HepG2 (cell line): ENCODE measurements around the gene MYBPC3. TPM values are rescaled to one million over a fixed set of nuclear protein-coding genes. Genes with fewer than 3 reads are reported as not detected.

Experiments
- ATAC-seq: fragments of 200-7000 bp; cut with Tn5 transposase; 3 replicates; pipeline ENCODE4 v1.9.1; 2020; ENCODE audit warnings: mild to moderate bottlenecking, moderate library complexity
- BruUV-seq: library from RNA; stranded (reverse); fragments of 400-500 nt; replicated peaks from 2 replicates; lab custom pipeline; 2021; lab: Mats Ljungman, UMichigan
- CTCF ChIA-PET: fragments of 300-600 bp; formaldehyde crosslinking; extraction: SDS; loops from one replicate; lab custom pipeline; 2021; ENCODE audit warnings: low total read pairs, inconsistent platforms, low intra/inter-chr PET ratio; lab: Yijun Ruan, JAX
- POLR2A ChIA-PET: fragments of 350-600 bp; sonication (Branson Sonifier 250); formaldehyde crosslinking; loops from one replicate; lab custom pipeline; 2020; ENCODE audit warnings: antibody characterized with exemption, inconsistent platforms; lab: Yijun Ruan, JAX
- DNase-seq: peaks from one replicate; pipeline ENCODE4 v3.0.0-alpha.2; 2015; ENCODE audit warnings: low spot score
- FAIRE-seq: peaks from 3 replicates; lab custom pipeline; 2011; peaks lifted over from hg19 to GRCh38; lab: Jason Lieb, UNC
- H2AFZ ChIP-seq: one replicate; pipeline ENCODE4 v1.6.1; 2011; ENCODE audit warnings: low read length, inconsistent platforms
- H3K27ac ChIP-seq: fragments of 300-600 bp; 3 replicates; pipeline ENCODE4 v1.8.0; 2011; ENCODE audit warnings: mixed run types, mild to moderate bottlenecking, mixed read lengths, low read length, inconsistent platforms; ENCODE audit not compliant: insufficient read depth; ENCODE audit errors: extremely low read length
- H3K27me3 ChIP-seq, 2 experiments: fragments of 200-600 bp in 1 of 2; 2 replicates in 1 of 2; 3 replicates in 1 of 2; pipeline versions ENCODE4 v1.6.0 to v1.8.0; 2011; ENCODE audit warnings: low read length in 2 of 2, mild to moderate bottlenecking in 2 of 2, moderate library complexity in 2 of 2, inconsistent platforms in 1 of 2; ENCODE audit not compliant: insufficient read depth in 2 of 2, control insufficient read depth in 1 of 2
- H3K36me3 ChIP-seq, 2 experiments: fragments of 200-600 bp in 1 of 2; replicated peaks in 1 of 2; 2 replicates in 1 of 2; 3 replicates in 1 of 2; pipeline versions ENCODE4 v1.5.1 to v1.8.0; 2011; ENCODE audit warnings: low read length in 2 of 2, inconsistent platforms in 1 of 2; ENCODE audit not compliant: insufficient read depth in 2 of 2, control insufficient read depth in 1 of 2
- H3K4me1 ChIP-seq: 2 replicates; pipeline ENCODE4 v1.5.1; 2012; ENCODE audit warnings: low read length, inconsistent platforms; ENCODE audit not compliant: insufficient read depth
- H3K4me2 ChIP-seq: 2 replicates; pipeline ENCODE4 v1.6.0; 2011; ENCODE audit warnings: low read depth, low read length, inconsistent platforms
- H3K4me3 ChIP-seq, 3 experiments: fragments of 200-600 bp in 1 of 3; sonication (generic), shearing (Covaris generic) in 1 of 3; replicated peaks in 1 of 3; 2 replicates each; pipeline ENCODE4 v1.5.1; 2011 to 2016; ENCODE audit warnings: low read length in 3 of 3, inconsistent platforms in 2 of 3, low read depth in 2 of 3, mild to moderate bottlenecking in 2 of 3, control low read depth in 1 of 3, mixed read lengths in 1 of 3; ENCODE audit not compliant: insufficient read depth in 1 of 3
- H3K79me2 ChIP-seq: one replicate; pipeline ENCODE4 v1.6.1; 2011; ENCODE audit warnings: low read length, inconsistent platforms; ENCODE audit not compliant: insufficient read depth
- H3K9ac ChIP-seq: 2 replicates; pipeline ENCODE4 v1.6.0; 2011; ENCODE audit warnings: mild to moderate bottlenecking, low read depth, low read length, inconsistent platforms; ENCODE audit not compliant: insufficient read depth
- H3K9me3 ChIP-seq: 2 replicates; pipeline ENCODE4 v1.5.1; 2012; ENCODE audit warnings: mild to moderate bottlenecking, low read length
- H4K20me1 ChIP-seq: 2 replicates; pipeline ENCODE4 v1.6.0; 2011; ENCODE audit warnings: inconsistent platforms, mild to moderate bottlenecking, low read length, moderate library complexity; ENCODE audit not compliant: insufficient read depth
- ARID4A ChIP-seq: sonication (generic); formaldehyde crosslinking; IDR thresholded peaks from 2 replicates; pipeline ENCODE4 v1.5.0; 2020; ENCODE audit warnings: mild to moderate bottlenecking, missing genetic modification reagents, borderline replicate concordance
- HNF4A ChIP-seq: sonication (generic); formaldehyde crosslinking; IDR thresholded peaks from 2 replicates; pipeline ENCODE4 v1.4.0; 2020; ENCODE audit warnings: missing genetic modification reagents
- HNRNPK ChIP-seq: fragments of 200-400 bp; formaldehyde crosslinking; IDR thresholded peaks from 2 replicates; pipeline ENCODE4 v1.6.1; 2018; ENCODE audit warnings: low read length, low read depth, moderate library complexity, mild to moderate bottlenecking; ENCODE audit not compliant: poor library complexity, severe bottlenecking
- MYNN ChIP-seq: sonication (generic); formaldehyde crosslinking; IDR thresholded peaks from 2 replicates; pipeline ENCODE4 v1.4.0; 2020; ENCODE audit warnings: mild to moderate bottlenecking, low read depth, missing genetic modification reagents
- NCOR1 ChIP-seq: fragments of 200-600 bp; sonication (generic); IDR thresholded peaks from 2 replicates; pipeline ENCODE4 v1.7.0; 2017; ENCODE audit warnings: antibody characterized with exemption, low read length, borderline replicate concordance
- POGZ ChIP-seq: sonication (generic); formaldehyde crosslinking; IDR thresholded peaks from 2 replicates; pipeline ENCODE4 v1.4.0; 2020; ENCODE audit warnings: mild to moderate bottlenecking, missing genetic modification reagents
- PRDM10 ChIP-seq: sonication (generic); formaldehyde crosslinking; IDR thresholded peaks from 2 replicates; pipeline ENCODE4 v1.4.0; 2020; ENCODE audit warnings: low read depth, missing genetic modification reagents
- REL ChIP-seq: sonication (generic); formaldehyde crosslinking; conservative IDR thresholded peaks from 2 replicates; pipeline ENCODE4 v1.8.0; 2022; ENCODE audit warnings: mild to moderate bottlenecking, missing genetic modification reagents, moderate library complexity
- TFE3 ChIP-seq: IDR thresholded peaks from 2 replicates; pipeline ENCODE4 v1.6.1; 2016
- ZNF530 ChIP-seq: sonication (generic); formaldehyde crosslinking; IDR thresholded peaks from 2 replicates; pipeline ENCODE4 v1.5.0; 2020; ENCODE audit warnings: low read depth, mild to moderate bottlenecking, missing genetic modification reagents
- ZNF577 ChIP-seq: sonication (generic); formaldehyde crosslinking; IDR thresholded peaks from 2 replicates; pipeline ENCODE4 v1.4.0; 2020; ENCODE audit warnings: mild to moderate bottlenecking, low read depth, missing genetic modification reagents, borderline replicate concordance
- WGBS: methylation state at CpG from one replicate; pipeline ENCODE4 v1.1.6; 2017; ENCODE audit warnings: low lambda C conversion rate; 5-methylcytosine and 5-hydroxymethylcytosine counted together
- in situ Hi-C: cut with HindIII; loops from 2 replicates; pipeline ENCODE4 v1.10.0; 2017; ENCODE audit warnings: low pct_unique_long_range_greater_than_20kb; ENCODE audit not compliant: extremely low pct_ligation_motif_present
- intact Hi-C: fragments of 100-400 bp; cut with micrococcal nuclease; formaldehyde crosslinking; loops from one replicate; pipeline ENCODE4 v1.10.0; 2022; ENCODE audit not compliant: unreplicated experiment
- polyA plus RNA-seq, 8 experiments: library from polyadenylated mRNA; depleted of rRNA in 3 of 8; stranded (reverse) in 7 of 8; unstranded in 1 of 8; fragments of >200 nt; fragmentation: Illumina TruSeq in 4 of 8; extraction: Trizol in 4 of 8; gene quantifications; 2 replicates each; pipeline versions ENCODE4 v1.2.1 to v1.2.3, GENCODE V29; 2011 to 2016; ENCODE audit warnings: low read depth in 4 of 8, missing spikeins in 1 of 8, mixed read lengths in 1 of 8; ENCODE audit not compliant: insufficient read depth in 1 of 8
- total RNA-seq, 5 experiments: library from RNA; depleted of rRNA; stranded (reverse); fragments of >200 nt; fragmentation: Illumina TruSeq; extraction: Trizol; gene quantifications; 2 replicates each; pipeline ENCODE4 v1.2.3, GENCODE V29; 2016; ENCODE audit warnings: low read depth in 1 of 5

The MYBPC3 gene
- total and polyA plus RNA-seq, 2 of the 13 experiments (the other 11 are each of a cell fraction or from before 2014, with no cell fraction given), result not detected

- ChIA-PET CTCF (no interaction called here), POLR2A (no interaction called here)
- in situ Hi-C loops (no loop called here), intact Hi-C loops (no loop called here)
- DNase-seq, result no peak
- Histone ChIP-seq H3K4me3 (no peak overlapping the region), H3K27me3 (no peaks in the 10 kb centered on the region), H2AFZ (no peak overlapping the region), H3K4me1 (no peaks in the 10 kb centered on the region), H3K9me3 (no peaks in the 10 kb centered on the region), H4K20me1 (no peaks in the 10 kb centered on the region), H3K4me2 (no peak overlapping the region), H3K27ac (no peak overlapping the region), H3K79me2 (no peaks in the 10 kb centered on the region), H3K9ac (no peak overlapping the region), H3K36me3 (peaks cover 50 to 83% of the 10 kb centered on the region in 2 experiments)
- WGBS, result 97% methylated on average over 5 of the region's 5 CpGs
- ATAC-seq, result no peak
- FAIRE-seq, result no peak
- no TSS peak for BruUV-seq
- TF ChIP-seq NCOR1 (no peak), ARID4A (CRISPR knock-in tag) (no peak), POGZ (CRISPR knock-in tag) (no peak), ZNF530 (CRISPR knock-in tag) (no peak), TFE3 (no peak), MYNN (CRISPR knock-in tag) (no peak), HNRNPK (no peak), ZNF577 (CRISPR knock-in tag) (no peak), HNF4A (CRISPR knock-in tag) (no peak), PRDM10 (CRISPR knock-in tag) (no peak), REL (CRISPR knock-in tag) (no peak)
Observed at GRCh38 chr11:47288066-47288465, 64.4 kb downstream of the MYBPC3 start.
